ENCODE data around the gene MARCHF6.

The MARCHF6 gene

DNA sequence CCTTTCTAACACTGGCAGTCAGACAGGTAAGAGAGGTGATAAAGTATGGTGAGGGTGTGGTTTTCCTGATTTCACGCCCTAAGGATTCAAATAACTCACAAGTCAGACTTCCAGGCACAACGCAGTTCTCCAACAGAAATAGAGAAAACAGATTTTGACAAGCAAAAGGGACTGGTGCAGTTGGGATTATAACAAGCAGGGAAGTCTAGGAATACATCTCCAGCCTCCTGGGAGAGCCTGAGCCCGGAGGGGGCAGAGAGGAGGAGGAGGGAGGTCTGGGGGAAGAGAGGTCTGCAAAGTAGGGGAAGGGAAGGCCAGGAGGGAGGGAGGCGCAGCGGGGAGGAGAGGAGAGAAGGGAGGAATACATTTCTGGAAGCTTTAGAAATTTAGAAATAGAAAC, 47.4 kb upstream of the MARCHF6 start:
- POLR2A ChIA-PET, result no interaction called here
- Histone ChIP-seq H3K4me3 (ENCODE audit: low read depth, low read length) (no peak overlapping the region), H3K4me1 (ENCODE audit: control insufficient read depth, insufficient read depth, low read length) (peaks cover 7% of the 10 kb centered on the region; the same call in 1 of the 2 replicates)

GRCh38 chr5:10306806-10307205, 46.7 kb upstream of the MARCHF6 start:
- H3K4me3 ChIP-seq (ENCODE audit: low read depth, low read length), result peak overlapping the region; percentile 62; the same call in 1 of the 2 replicates
- H3K36me3 ChIP-seq (ENCODE audit: control insufficient read depth in 2 of 2, insufficient read depth in 1 of 2, low read length in 2 of 2), result no peaks in the 10 kb centered on the region
- H3K4me1 ChIP-seq (ENCODE audit: control insufficient read depth, insufficient read depth, low read length), result peaks cover 7% of the 10 kb centered on the region; the same call in 1 of the 2 replicates
- no peak overlapping the region; the same call in 1 of the 2 replicates for H3K27ac ChIP-seq (ENCODE audit: extremely low read depth, low read depth, low read length)
- ChIA-PET CTCF (interaction anchor here (1.6 kb wide), 1 partner anchor 21 kb away, joined by 3 read pairs; no protein-coding TSS in a partner anchor), POLR2A (no interaction called here)
- no peaks in the 10 kb centered on the region for H3K9me3 ChIP-seq (ENCODE audit: control insufficient read depth, insufficient read depth, low read depth, low read length)
- TF ChIP-seq SCRT1 (tag by site-specific recombination; IDR thresholded peaks at IDR 0.05; ENCODE audit: borderline replicate concordance) (peak; percentile 65; the same call in 1 of the 2 replicates), SCRT2 (tag by site-specific recombination; IDR thresholded peaks at IDR 0.05) (peak; percentile 81; the same call in 1 of the 2 replicates), WT1 (tag by site-specific recombination; IDR thresholded peaks at IDR 0.05) (no peak), ZNF169 (tag by site-specific recombination; IDR thresholded peaks at IDR 0.05) (no peak)

More for the DNA sequence above, 47.4 kb upstream of the MARCHF6 start:
- Histone ChIP-seq H3K27ac (ENCODE audit: extremely low read depth, low read depth, low read length) (no peak overlapping the region), H3K36me3 (ENCODE audit: control insufficient read depth in 2 of 2, insufficient read depth in 1 of 2, low read length in 2 of 2) (no peaks in the 10 kb centered on the region), H3K9me3 (ENCODE audit: control insufficient read depth, insufficient read depth, low read depth, low read length) (no peaks in the 10 kb centered on the region)
- CTCF ChIA-PET, result no interaction called here
- TF ChIP-seq ZNF366 (tag by site-specific recombination; conservative IDR thresholded peaks at IDR 0.05) (peak; percentile 61), ZNF555 (tag by site-specific recombination; conservative IDR thresholded peaks at IDR 0.05) (no peak), ZNF398 (tag by site-specific recombination; IDR thresholded peaks at IDR 0.05) (peak; percentile 67), ZBTB17 (tag by site-specific recombination; IDR thresholded peaks at IDR 0.05) (no peak), IKZF3 (tag by site-specific recombination; IDR thresholded peaks at IDR 0.05) (no peak), ZBTB20 (tag by site-specific recombination; IDR thresholded peaks at IDR 0.05) (0 out of 2 replicates have a peak, but pooled peaks have one; percentile 20), WT1 (tag by site-specific recombination; IDR thresholded peaks at IDR 0.05) (peak; percentile 52), GLIS2 (tag by site-specific recombination; IDR thresholded peaks at IDR 0.05) (peak; percentile 46; the same call in 1 of the 2 replicates), KLF10 (tag by site-specific recombination; IDR thresholded peaks at IDR 0.05) (no peak), GLIS1 (tag by site-specific recombination; IDR thresholded peaks at IDR 0.05) (peak; percentile 73)
- TF ChIP-seq, protein P1, sequence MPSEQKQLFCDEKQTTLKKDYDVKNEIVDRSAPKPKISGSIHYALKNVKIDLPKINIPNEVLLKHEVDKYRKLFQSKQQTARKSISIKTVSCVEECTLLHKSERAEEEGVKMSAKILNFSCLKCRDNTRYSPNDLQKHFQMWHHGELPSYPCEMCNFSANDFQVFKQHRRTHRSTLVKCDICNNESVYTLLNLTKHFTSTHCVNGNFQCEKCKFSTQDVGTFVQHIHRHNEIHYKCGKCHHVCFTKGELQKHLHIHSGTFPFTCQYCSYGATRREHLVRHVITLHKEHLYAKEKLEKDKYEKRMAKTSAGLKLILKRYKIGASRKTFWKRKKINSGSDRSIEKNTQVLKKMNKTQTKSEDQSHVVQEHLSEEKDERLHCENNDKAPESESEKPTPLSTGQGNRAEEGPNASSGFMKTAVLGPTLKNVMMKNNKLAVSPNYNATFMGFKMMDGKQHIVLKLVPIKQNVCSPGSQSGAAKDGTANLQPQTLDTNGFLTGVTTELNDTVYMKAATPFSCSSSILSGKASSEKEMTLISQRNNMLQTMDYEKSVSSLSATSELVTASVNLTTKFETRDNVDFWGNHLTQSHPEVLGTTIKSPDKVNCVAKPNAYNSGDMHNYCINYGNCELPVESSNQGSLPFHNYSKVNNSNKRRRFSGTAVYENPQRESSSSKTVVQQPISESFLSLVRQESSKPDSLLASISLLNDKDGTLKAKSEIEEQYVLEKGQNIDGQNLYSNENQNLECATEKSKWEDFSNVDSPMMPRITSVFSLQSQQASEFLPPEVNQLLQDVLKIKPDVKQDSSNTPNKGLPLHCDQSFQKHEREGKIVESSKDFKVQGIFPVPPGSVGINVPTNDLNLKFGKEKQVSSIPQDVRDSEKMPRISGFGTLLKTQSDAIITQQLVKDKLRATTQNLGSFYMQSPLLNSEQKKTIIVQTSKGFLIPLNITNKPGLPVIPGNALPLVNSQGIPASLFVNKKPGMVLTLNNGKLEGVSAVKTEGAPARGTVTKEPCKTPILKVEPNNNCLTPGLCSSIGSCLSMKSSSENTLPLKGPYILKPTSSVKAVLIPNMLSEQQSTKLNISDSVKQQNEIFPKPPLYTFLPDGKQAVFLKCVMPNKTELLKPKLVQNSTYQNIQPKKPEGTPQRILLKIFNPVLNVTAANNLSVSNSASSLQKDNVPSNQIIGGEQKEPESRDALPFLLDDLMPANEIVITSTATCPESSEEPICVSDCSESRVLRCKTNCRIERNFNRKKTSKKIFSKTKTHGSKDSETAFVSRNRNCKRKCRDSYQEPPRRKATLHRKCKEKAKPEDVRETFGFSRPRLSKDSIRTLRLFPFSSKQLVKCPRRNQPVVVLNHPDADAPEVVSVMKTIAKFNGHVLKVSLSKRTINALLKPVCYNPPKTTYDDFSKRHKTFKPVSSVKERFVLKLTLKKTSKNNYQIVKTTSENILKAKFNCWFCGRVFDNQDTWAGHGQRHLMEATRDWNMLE (tag by site-specific recombination; conservative IDR thresholded peaks at IDR 0.05; ENCODE audit: low read depth), result no peak

Data from HEK293 (cell line).